Neural progenitor cell (in vitro differentiated cells): ENCODE data around the gene ZHX3.

Experiments used
- EZH2 ChIP-seq: fragments of 200-600 bp; sonication (generic); IDR thresholded peaks from 2 replicates; pipeline ENCODE4 v1.6.1; 2017; ENCODE audit warnings: antibody characterized with exemption, mild to moderate bottlenecking, moderate library complexity
- EZH2phosphoT487 ChIP-seq: fragments of 200-600 bp; sonication (generic); IDR thresholded peaks from 2 replicates; pipeline ENCODE4 v1.6.1; 2017; ENCODE audit warnings: antibody characterized with exemption
- TF ChIP-seq, protein P1 (sequence below): fragments of 200-600 bp; sonication (generic); IDR thresholded peaks from 2 replicates; pipeline ENCODE4 v1.5.1; 2017; ENCODE audit warnings: antibody characterized with exemption, mild to moderate bottlenecking

DNA sequence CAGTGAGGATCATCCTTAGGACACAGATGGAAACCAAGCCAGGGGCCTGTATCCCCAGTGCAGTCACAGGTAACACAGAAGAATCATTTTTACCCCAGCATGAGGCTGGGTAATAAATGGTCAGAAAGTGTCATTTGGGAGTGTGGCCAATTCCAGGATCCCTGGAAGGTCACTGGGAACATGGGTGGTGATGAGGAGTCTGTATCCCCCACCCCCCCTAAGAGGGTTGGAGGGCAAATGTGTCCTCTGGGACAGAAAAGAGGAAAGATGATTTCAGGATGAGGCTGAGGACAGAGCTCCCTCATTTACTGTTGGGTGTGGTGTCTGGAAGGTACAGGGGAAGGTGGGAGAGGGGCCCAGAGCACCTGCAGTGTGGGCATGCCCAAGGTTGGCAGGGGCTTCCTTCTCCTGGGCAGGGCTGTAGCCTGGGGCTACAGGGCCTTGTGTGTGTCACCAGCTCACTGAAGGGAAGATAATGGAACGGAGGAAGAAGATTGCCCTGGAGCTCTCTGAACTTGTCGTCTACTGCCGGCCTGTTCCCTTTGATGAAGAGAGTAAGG is 145.7 kb downstream of the ZHX3 start:
- TF ChIP-seq EZH2 (no peak), EZH2phosphoT487 (no peak)
- TF ChIP-seq, protein P1, sequence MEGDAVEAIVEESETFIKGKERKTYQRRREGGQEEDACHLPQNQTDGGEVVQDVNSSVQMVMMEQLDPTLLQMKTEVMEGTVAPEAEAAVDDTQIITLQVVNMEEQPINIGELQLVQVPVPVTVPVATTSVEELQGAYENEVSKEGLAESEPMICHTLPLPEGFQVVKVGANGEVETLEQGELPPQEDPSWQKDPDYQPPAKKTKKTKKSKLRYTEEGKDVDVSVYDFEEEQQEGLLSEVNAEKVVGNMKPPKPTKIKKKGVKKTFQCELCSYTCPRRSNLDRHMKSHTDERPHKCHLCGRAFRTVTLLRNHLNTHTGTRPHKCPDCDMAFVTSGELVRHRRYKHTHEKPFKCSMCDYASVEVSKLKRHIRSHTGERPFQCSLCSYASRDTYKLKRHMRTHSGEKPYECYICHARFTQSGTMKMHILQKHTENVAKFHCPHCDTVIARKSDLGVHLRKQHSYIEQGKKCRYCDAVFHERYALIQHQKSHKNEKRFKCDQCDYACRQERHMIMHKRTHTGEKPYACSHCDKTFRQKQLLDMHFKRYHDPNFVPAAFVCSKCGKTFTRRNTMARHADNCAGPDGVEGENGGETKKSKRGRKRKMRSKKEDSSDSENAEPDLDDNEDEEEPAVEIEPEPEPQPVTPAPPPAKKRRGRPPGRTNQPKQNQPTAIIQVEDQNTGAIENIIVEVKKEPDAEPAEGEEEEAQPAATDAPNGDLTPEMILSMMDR = no peak
